Upper lobe of left lung (tissue), 6 donors: ENCODE results near the gene SORBS2. TPM values are rescaled to one million over a fixed set of nuclear protein-coding genes. Genes with fewer than 3 reads are reported as not detected.

Experiments used
- ATAC-seq, 2 donors: fragments of 200-7000 bp; cut with Tn5 transposase; one replicate each; pipeline ENCODE4 v1.9.1; 2022; ENCODE audit warnings: mild to moderate bottlenecking in 2 of 2, moderate library complexity in 2 of 2; ENCODE audit not compliant: low FRiP score in 2 of 2
- DNase-seq, 2 donors: peaks; one replicate each; pipeline ENCODE4 v3.0.0-alpha.2; 2019 to 2020
- H3K27ac ChIP-seq, 4 donors: fragments of 200-600 bp; sonication (generic); one replicate each; pipeline ENCODE4 v1.5.1; 2016 to 2019
- H3K27me3 ChIP-seq, 4 donors: fragments of 200-600 bp; sonication (generic); one replicate each; pipeline ENCODE4 v1.5.1; 2017 to 2019
- H3K36me3 ChIP-seq, 4 donors: fragments of 200-600 bp; sonication (generic); one replicate each; pipeline ENCODE4 v1.5.1; 2016 to 2019
- H3K4me1 ChIP-seq, 4 donors: fragments of 200-600 bp; sonication (generic); one replicate each; pipeline ENCODE4 v1.5.1; 2018 to 2019
- H3K4me3 ChIP-seq, 4 donors: fragments of 200-600 bp; sonication (generic); one replicate each; pipeline ENCODE4 v1.5.1; 2017 to 2019; ENCODE audit warnings: mild to moderate bottlenecking in 2 of 4, moderate library complexity in 1 of 4
- H3K9me3 ChIP-seq, 4 donors: fragments of 200-600 bp; sonication (generic); one replicate each; pipeline ENCODE4 v1.5.1; 2018 to 2019
- EP300 ChIP-seq, 4 donors: sonication (generic); formaldehyde crosslinking; IDR thresholded peaks; one replicate each; pipeline ENCODE4 v1.5.1; 2017; ENCODE audit warnings: antibody characterized with exemption in 4 of 4, control low read depth in 2 of 4
- POLR2A ChIP-seq, 4 donors: fragments of 450-650 bp; IDR thresholded peaks; one replicate each; pipeline ENCODE4 v1.5.1; 2016 to 2017; ENCODE audit warnings: antibody characterized with exemption in 4 of 4, mild to moderate bottlenecking in 2 of 4
- POLR2AphosphoS5 ChIP-seq, 2 donors: sonication (generic); formaldehyde crosslinking; IDR thresholded peaks; one replicate each; pipeline ENCODE4 v1.5.1; 2017; ENCODE audit warnings: antibody characterized with exemption in 2 of 2
- WGBS, 2 donors: methylation state at CpG; one replicate each; pipeline ENCODE4 v1.1.5; 2017 to 2018; 5-methylcytosine and 5-hydroxymethylcytosine counted together
- total RNA-seq, 6 donors: library from RNA; depleted of rRNA in 4 of 6; stranded (reverse); fragments of >200 nt in 4 of 6; gene quantifications; one replicate each; pipeline versions ENCODE4 v1.1.0 to v1.2.1, GENCODE V29; 2016 to 2021
- TF ChIP-seq, protein P1 (sequence below), 6 experiments: fragments of 450-650 bp in 4 of 6; fragments of 200-600 bp in 2 of 6; sonication (generic) in 2 of 6; IDR thresholded peaks; one replicate each; pipeline ENCODE4 v1.5.1; 2016 to 2019; ENCODE audit warnings: antibody characterized with exemption in 6 of 6
- donor health status: DM: no; HTN: no; CAD: no; lungs with moderate emphysema.
- donor health status: DM: no; HTN: yes; CAD: no; lungs with severe emphysema.

The SORBS2 gene
- total RNA-seq, 6 donors from 2014 or later = 35.4 to 83.2 (median 58.1) TPM

- TF ChIP-seq EP300 (IDR thresholded peaks at IDR 0.05) (no peak), POLR2A (IDR thresholded peaks at IDR 0.05) (no peak), POLR2AphosphoS5 (IDR thresholded peaks at IDR 0.05) (no peak)
- TF ChIP-seq, protein P1, sequence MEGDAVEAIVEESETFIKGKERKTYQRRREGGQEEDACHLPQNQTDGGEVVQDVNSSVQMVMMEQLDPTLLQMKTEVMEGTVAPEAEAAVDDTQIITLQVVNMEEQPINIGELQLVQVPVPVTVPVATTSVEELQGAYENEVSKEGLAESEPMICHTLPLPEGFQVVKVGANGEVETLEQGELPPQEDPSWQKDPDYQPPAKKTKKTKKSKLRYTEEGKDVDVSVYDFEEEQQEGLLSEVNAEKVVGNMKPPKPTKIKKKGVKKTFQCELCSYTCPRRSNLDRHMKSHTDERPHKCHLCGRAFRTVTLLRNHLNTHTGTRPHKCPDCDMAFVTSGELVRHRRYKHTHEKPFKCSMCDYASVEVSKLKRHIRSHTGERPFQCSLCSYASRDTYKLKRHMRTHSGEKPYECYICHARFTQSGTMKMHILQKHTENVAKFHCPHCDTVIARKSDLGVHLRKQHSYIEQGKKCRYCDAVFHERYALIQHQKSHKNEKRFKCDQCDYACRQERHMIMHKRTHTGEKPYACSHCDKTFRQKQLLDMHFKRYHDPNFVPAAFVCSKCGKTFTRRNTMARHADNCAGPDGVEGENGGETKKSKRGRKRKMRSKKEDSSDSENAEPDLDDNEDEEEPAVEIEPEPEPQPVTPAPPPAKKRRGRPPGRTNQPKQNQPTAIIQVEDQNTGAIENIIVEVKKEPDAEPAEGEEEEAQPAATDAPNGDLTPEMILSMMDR (IDR thresholded peaks at IDR 0.05) = no peak
- H3K9me3 ChIP-seq = no peaks in the 10 kb centered on the region
- WGBS, 2 donors = 60 to 85% methylated on average over 4 of the region's 4 CpGs
- no peak overlapping the region for H3K27ac ChIP-seq
- ATAC-seq (no peak), DNase-seq (no peak)
- H3K36me3 ChIP-seq = no peaks in the 10 kb centered on the region
- H3K4me3 ChIP-seq = no peak overlapping the region
- no peaks in the 10 kb centered on the region for H3K27me3 ChIP-seq
- no peaks in the 10 kb centered on the region for H3K4me1 ChIP-seq
Measured at GRCh38 chr4:185672618-185673017, 139.4 kb downstream of the SORBS2 start.

DNA sequence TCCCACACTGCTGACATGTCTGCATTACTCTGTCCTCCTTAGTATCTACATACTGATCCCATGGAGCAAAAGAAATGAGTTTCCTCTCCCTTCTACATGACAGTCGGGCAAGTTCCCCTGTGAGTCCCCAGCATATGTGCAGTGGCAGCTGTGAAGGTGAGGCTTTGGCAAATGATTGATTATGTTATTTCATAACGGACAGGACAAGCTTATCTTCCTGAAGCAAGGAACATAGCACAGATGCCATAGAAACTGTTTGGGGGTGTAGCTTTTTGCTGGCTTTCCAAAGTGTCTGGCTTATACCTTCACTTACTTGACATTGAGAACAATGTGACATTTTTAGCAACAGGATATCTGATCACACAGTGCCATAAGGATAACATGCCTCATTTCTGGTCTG, 139.8 kb downstream of the SORBS2 start:
- 36 to 70% methylated on average over 2 of the region's 2 CpGs for WGBS, 2 donors
- Histone ChIP-seq H3K36me3 (no peaks in the 10 kb centered on the region), H3K27me3 (no peaks in the 10 kb centered on the region), H3K27ac (no peak overlapping the region), H3K4me1 (no peaks in the 10 kb centered on the region), H3K9me3 (no peaks in the 10 kb centered on the region), H3K4me3 (no peak overlapping the region)
- ATAC-seq (no peak), DNase-seq (no peak)
- no peak for TF ChIP-seq POLR2A (IDR thresholded peaks at IDR 0.05)
- no peak for TF ChIP-seq POLR2AphosphoS5 (IDR thresholded peaks at IDR 0.05)
- TF ChIP-seq, protein P1 (IDR thresholded peaks at IDR 0.05) = no peak
- TF ChIP-seq EP300 (IDR thresholded peaks at IDR 0.05) = no peak

- H3K27me3 ChIP-seq = no peaks in the 10 kb centered on the region
- DNase-seq (no peak), ATAC-seq (no peak)
- no peaks in the 10 kb centered on the region for H3K36me3 ChIP-seq
- no peaks in the 10 kb centered on the region for H3K4me1 ChIP-seq
- H3K9me3 ChIP-seq = no peaks in the 10 kb centered on the region
- H3K27ac ChIP-seq = no peak overlapping the region
- no peak overlapping the region for H3K4me3 ChIP-seq
- 80 to 91% methylated on average over 4 of the region's 4 CpGs for WGBS, 2 donors
- TF ChIP-seq, protein P1 (IDR thresholded peaks at IDR 0.05) = no peak
- TF ChIP-seq EP300 (IDR thresholded peaks at IDR 0.05) = no peak
- TF ChIP-seq POLR2AphosphoS5 (IDR thresholded peaks at IDR 0.05) = no peak
- no peak for TF ChIP-seq POLR2A (IDR thresholded peaks at IDR 0.05)
Measured at GRCh38 chr4:185671496-185671895, 140.5 kb downstream of the SORBS2 start.

DNA sequence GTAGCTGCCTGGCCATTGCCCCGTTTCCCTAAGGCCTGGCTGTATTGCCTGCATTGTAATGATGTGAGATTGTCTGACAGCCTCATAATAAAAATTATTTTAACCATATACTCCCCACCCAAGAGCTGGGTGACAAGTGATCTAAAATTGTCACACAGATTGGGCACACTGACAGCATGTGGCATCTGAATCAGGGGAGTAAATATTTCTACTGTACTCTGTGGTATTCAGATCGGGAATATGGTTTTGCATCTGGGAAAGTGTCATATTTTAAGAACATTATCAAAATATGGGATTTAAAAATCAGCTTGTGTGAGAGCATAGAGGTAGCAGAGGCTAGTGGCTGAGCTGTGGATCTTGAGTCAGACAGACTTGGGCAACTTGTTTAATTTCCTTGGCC, 140.9 kb downstream of the SORBS2 start:
- H3K9me3 ChIP-seq = no peaks in the 10 kb centered on the region
- ATAC-seq = no peak
- no peaks in the 10 kb centered on the region for H3K4me1 ChIP-seq
- DNase-seq = no peak
- no peak overlapping the region for H3K4me3 ChIP-seq
- TF ChIP-seq POLR2AphosphoS5 (IDR thresholded peaks at IDR 0.05) (no peak), POLR2A (IDR thresholded peaks at IDR 0.05) (no peak), EP300 (IDR thresholded peaks at IDR 0.05) (no peak)
- 85 to 94% methylated on average over 2 of the region's 2 CpGs for WGBS, 2 donors
- no peaks in the 10 kb centered on the region for H3K27me3 ChIP-seq
- H3K27ac ChIP-seq = no peak overlapping the region
- no peaks in the 10 kb centered on the region for H3K36me3 ChIP-seq

DNA sequence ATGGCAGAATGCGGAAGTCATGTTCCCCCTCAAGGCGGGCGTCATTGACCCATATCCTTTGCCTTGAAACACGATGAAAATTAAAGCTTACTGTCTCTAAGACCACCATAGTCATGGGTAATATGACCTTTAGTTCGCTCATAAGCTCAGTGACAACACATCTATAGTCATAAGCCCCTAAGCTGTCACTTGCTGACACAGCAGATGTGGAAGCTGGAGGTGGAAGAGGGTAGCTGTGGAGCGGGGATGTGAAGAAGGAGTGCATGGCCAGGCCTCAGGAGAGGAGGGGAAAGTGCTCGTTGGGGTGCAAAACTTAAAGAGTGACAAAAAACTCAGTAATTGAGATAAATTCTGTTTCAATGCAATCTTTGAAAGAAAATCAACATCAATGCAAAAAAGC, 142.7 kb downstream of the SORBS2 start:
- ATAC-seq = no peak

More for the DNA sequence above, 142.7 kb downstream of the SORBS2 start:
- Histone ChIP-seq H3K27ac (no peak overlapping the region), H3K4me3 (no peak overlapping the region), H3K36me3 (no peaks in the 10 kb centered on the region), H3K27me3 (no peaks in the 10 kb centered on the region), H3K4me1 (no peaks in the 10 kb centered on the region), H3K9me3 (no peaks in the 10 kb centered on the region)
- DNase-seq = no peak
- no peak for TF ChIP-seq EP300 (IDR thresholded peaks at IDR 0.05)
- TF ChIP-seq, protein P1 (IDR thresholded peaks at IDR 0.05) = no peak
- TF ChIP-seq POLR2AphosphoS5 (IDR thresholded peaks at IDR 0.05) = no peak
- TF ChIP-seq POLR2A (IDR thresholded peaks at IDR 0.05) = no peak
- WGBS, 2 donors = 84 to 87% methylated on average over 7 of the region's 7 CpGs
